NT2/D1 (cell line): ENCODE measurements around the gene NPB.

Experiments used
- DNase-seq: peaks from one replicate; pipeline ENCODE4 v3.0.0-alpha.2; 2011; ENCODE audit warnings: low read depth, low spot score
- H3K27me3 ChIP-seq: 2 replicates; pipeline ENCODE4 v1.6.0; 2011; ENCODE audit warnings: mild to moderate bottlenecking; ENCODE audit not compliant: insufficient read length, insufficient read depth
- H3K36me3 ChIP-seq: 2 replicates; pipeline ENCODE4 v1.6.1; 2011; ENCODE audit warnings: mild to moderate bottlenecking, low read length, mixed read lengths; ENCODE audit not compliant: insufficient read depth, insufficient read length
- H3K4me1 ChIP-seq: 2 replicates; pipeline ENCODE4 v1.5.1; 2011; ENCODE audit not compliant: insufficient read depth, insufficient read length
- H3K4me3 ChIP-seq: 2 replicates; pipeline ENCODE4 v1.5.1; 2011; ENCODE audit warnings: low read depth; ENCODE audit not compliant: insufficient read length
- H3K9ac ChIP-seq: 2 replicates; pipeline ENCODE4 v1.6.0; 2011; ENCODE audit warnings: low read depth; ENCODE audit not compliant: insufficient read length
- H3K9me3 ChIP-seq: 2 replicates; pipeline ENCODE4 v1.5.1; 2011; ENCODE audit warnings: mild to moderate bottlenecking, low read length; ENCODE audit not compliant: insufficient read depth
- SUZ12 ChIP-seq: IDR thresholded peaks from 2 replicates; pipeline ENCODE4 v1.6.1; 2011; ENCODE audit not compliant: insufficient read length, insufficient read depth; ENCODE audit errors: extremely low read depth
- YY1 ChIP-seq: IDR thresholded peaks from 2 replicates; pipeline ENCODE4 v1.6.1; 2011; ENCODE audit not compliant: insufficient read length, insufficient read depth
- ZNF274 ChIP-seq: IDR thresholded peaks from 2 replicates; pipeline ENCODE4 v1.6.1; 2011; ENCODE audit warnings: mild to moderate bottlenecking, low read depth, low read length

The NPB gene

GRCh38 chr17:81930142-81931125, 28.4 kb downstream of the NPB start:
- no peak for TF ChIP-seq SUZ12
- TF ChIP-seq YY1: no peak
- TF ChIP-seq ZNF274: no peak
- Histone ChIP-seq H3K27me3 (peaks cover 10% of the 10 kb centered on the region), H3K4me1 (peaks cover 29% of the 10 kb centered on the region), H3K9me3 (no peaks in the 10 kb centered on the region), H3K36me3 (peaks cover 38% of the 10 kb centered on the region), H3K4me3 (no peak overlapping the region), H3K9ac (peak overlapping the region; percentile 10)
- DNase-seq: no peak

GRCh38 chr17:81931189-81931556, 29.1 kb downstream of the NPB start:
- Histone ChIP-seq H3K9ac (no peak overlapping the region), H3K4me3 (no peak overlapping the region), H3K9me3 (no peaks in the 10 kb centered on the region), H3K4me1 (peaks cover 30% of the 10 kb centered on the region), H3K27me3 (peaks cover 10% of the 10 kb centered on the region), H3K36me3 (peaks cover 44% of the 10 kb centered on the region)
- TF ChIP-seq ZNF274 (no peak), SUZ12 (no peak), YY1 (no peak)
- no peak for DNase-seq

- TF ChIP-seq ZNF274 (no peak), YY1 (no peak), SUZ12 (no peak)
- no peaks in the 10 kb centered on the region for H3K9me3 ChIP-seq
- H3K4me3 ChIP-seq: no peak overlapping the region
- peaks cover 44% of the 10 kb centered on the region for H3K36me3 ChIP-seq
- peaks cover 30% of the 10 kb centered on the region for H3K4me1 ChIP-seq
- peaks cover 10% of the 10 kb centered on the region for H3K27me3 ChIP-seq
- no peak overlapping the region for H3K9ac ChIP-seq
- DNase-seq: no peak
Observed at GRCh38 chr17:81931557-81932332, 29.7 kb downstream of the NPB start.

- no peak overlapping the region for H3K9ac ChIP-seq
- H3K9me3 ChIP-seq: no peaks in the 10 kb centered on the region
- no peak for DNase-seq
- no peak overlapping the region for H3K4me3 ChIP-seq
- no peak for TF ChIP-seq ZNF274
- no peak for TF ChIP-seq SUZ12
- no peak for TF ChIP-seq YY1
- H3K36me3 ChIP-seq: peaks cover 44% of the 10 kb centered on the region
- H3K4me1 ChIP-seq: peaks cover 30% of the 10 kb centered on the region
- peaks cover 10% of the 10 kb centered on the region for H3K27me3 ChIP-seq
Observed at GRCh38 chr17:81932333-81932983, 30.4 kb downstream of the NPB start.

- Histone ChIP-seq H3K36me3 (peaks cover 44% of the 10 kb centered on the region), H3K4me3 (no peak overlapping the region), H3K9ac (no peak overlapping the region), H3K27me3 (peaks cover 12% of the 10 kb centered on the region), H3K4me1 (peaks cover 30% of the 10 kb centered on the region), H3K9me3 (no peaks in the 10 kb centered on the region)
- TF ChIP-seq ZNF274: no peak
- DNase-seq: no peak
Observed at GRCh38 chr17:81933178-81933699, 31.2 kb downstream of the NPB start.

- DNase-seq: no peak
- Histone ChIP-seq H3K27me3 (peaks cover 14% of the 10 kb centered on the region), H3K4me3 (no peak overlapping the region), H3K9ac (no peak overlapping the region), H3K9me3 (no peaks in the 10 kb centered on the region), H3K4me1 (peaks cover 22% of the 10 kb centered on the region), H3K36me3 (peaks cover 43% of the 10 kb centered on the region)
- TF ChIP-seq ZNF274 (no peak), SUZ12 (no peak)
Observed at GRCh38 chr17:81934098-81934757, 32.2 kb downstream of the NPB start.
